Stimulated activated CD4-positive, alpha-beta T cell treated with anti-CD3 and anti-CD28 coated beads, Interleukin-1b, Interleukin-23, amount 100 ng/mL, for 1 hour (primary cell): ENCODE data around the gene CLEC4F.

Experiments used
- DNase-seq, 2 donors: peaks; one replicate each; pipeline ENCODE4 v3.0.0-alpha.2; 2020; ENCODE audit warnings: low read depth in 2 of 2

Gene CLEC4F

DNA sequence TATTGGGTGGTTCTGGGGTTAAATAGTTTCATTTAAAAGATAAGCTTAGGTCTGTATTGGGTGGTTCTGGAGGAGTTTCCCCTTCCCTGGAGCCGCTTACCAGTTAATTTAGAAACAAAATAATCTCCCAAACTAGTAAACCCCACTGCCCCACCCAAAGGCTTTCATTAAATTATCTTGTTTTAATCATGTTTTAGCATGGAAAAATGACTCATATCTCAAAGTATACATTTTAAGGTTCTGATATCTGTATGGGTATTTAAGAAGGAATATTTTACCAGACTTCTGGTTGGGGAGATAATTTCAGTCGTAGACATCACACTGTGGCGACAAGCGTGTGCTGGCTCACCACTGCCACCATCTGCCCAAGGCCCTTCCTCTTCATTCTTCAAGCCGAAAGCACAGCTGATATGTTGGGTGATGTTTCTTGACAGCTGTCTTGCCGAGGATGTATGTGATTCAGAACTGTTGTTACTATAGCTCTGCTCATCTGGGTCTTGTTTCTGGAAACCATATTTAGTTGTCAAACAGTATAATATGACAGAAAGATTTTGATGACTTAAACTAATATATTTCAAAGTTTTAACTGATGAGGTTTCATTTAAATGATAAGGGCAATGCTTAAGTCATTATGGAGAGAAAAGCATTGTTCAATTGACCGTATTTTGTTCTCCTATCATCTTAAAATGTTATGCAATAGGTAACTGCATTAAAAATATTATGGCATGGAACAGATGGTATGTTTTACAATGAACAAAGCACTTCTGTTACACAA, 35.1 kb downstream of the CLEC4F start:
- no peak for DNase-seq

DNA sequence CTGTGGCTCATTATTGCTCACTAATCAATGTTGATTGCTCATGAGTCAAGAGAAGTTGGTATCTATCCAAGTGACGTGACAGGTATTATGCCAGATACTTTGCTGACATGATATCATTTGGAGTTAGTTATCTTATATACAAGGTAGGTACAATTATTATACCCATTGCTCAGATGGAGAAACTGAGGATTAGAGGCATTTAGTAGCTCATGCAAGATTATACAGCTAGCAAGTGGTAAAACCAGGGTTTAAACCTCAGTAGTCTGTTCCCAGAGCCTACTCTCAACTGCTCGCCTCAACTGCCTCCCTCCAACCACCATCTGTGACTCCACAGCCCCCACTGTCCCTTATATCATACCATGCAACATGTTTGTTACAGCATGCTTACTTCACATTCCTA, 36.1 kb downstream of the CLEC4F start:
- no peak for DNase-seq

- DNase-seq: no peak
Observed at GRCh38 chr2:70779911-70780545, 40.4 kb downstream of the CLEC4F start.

DNA sequence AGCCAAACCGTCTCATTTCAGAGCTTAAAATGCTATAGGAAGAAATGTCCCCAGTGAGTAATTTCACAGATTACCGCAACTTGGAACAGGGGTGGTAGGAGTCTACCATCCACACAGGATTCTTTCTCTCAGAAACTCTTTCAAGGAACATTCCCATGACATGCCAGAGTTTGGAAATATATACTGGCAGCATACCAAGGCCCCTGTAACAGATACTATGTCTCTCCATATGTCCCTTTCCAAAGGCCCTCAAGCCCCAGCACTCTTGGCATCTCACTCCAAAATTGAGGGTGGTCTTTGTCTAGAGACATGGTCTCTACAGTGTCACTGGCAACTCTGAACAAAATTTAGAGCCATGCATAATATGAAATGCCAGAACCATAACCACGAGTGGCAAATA, 40.9 kb downstream of the CLEC4F start:
- DNase-seq: no peak

- DNase-seq: no peak
Observed at GRCh38 chr2:70778676-70779075, 41.7 kb downstream of the CLEC4F start.

DNA sequence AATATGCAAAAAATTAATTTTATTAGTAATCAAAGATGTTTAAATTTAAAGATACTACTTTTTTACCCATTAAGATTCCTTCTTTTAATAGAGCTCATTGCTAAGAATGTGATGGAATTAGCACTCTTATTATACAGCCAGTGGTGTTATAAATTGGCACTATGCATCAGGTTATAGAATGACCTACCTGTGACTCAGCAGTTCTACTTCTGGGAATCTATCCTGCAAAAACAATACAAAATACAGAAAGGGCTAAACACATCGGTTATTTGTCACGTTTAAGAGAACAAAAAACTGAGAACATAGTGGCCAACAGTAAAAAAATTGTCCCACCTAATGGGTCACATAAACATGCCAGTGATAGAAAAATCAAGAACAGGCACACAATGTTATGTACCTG, 42.9 kb downstream of the CLEC4F start:
- DNase-seq: no peak

DNA sequence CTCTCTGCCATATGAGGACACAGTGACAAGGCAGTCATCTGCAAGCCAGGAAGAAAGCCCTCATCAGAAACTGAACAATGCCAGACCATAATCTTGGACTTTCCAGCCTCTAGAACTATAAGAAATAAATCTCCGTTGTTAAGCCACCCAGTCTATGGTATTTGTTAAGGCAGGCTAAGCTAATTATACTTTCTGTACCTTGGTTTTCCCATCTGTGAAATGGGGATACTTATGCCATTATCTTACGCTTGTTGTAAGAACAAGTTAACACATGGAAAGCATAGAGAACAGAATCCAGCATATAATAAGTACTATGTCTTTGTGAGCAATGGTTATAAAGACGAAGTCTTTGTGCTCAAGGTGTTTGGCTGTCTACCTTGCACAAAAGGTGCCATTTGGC, 44.1 kb downstream of the CLEC4F start:
- no peak for DNase-seq

- no peak for DNase-seq
Observed at GRCh38 chr2:70775141-70775540, 45.3 kb downstream of the CLEC4F start.

DNA sequence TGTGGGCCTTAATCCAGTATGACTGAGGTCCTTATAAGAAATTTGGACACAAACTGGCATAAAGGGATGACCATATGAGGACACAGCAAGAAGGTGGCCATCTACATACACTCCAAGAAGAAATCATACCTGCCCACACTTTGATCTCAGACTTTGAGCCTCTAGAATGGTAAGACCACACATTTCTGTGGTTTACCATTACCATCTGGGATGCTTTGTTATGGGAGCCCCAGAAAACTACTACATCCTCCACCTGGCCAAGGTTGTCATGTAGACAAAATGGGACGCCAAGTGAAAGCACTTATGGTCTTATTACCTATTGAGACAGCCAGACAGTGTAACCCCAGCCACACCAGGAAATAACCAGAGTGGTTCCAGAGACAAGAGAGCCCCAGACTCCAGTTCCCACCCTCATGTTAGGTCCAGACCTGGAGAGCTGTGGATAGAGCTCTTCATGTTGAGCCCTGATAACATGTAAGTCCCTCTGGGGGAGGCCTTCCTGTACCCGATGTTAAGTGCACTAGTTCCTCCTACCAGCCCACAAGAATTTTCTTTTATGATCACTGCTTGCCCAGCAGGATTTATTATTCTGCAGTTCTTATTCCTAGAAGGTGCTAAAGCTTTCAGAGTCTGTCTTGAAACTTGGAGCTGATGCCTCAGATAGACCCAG, 47.8 kb downstream of the CLEC4F start:
- no peak for DNase-seq

- DNase-seq: no peak
Observed at GRCh38 chr2:70771446-70771845, 49.0 kb downstream of the CLEC4F start.

- DNase-seq: no peak
Observed at GRCh38 chr2:70769450-70769849, 50.9 kb downstream of the CLEC4F start.

- DNase-seq: no peak
Observed at GRCh38 chr2:70768590-70769085, 51.8 kb downstream of the CLEC4F start.

DNA sequence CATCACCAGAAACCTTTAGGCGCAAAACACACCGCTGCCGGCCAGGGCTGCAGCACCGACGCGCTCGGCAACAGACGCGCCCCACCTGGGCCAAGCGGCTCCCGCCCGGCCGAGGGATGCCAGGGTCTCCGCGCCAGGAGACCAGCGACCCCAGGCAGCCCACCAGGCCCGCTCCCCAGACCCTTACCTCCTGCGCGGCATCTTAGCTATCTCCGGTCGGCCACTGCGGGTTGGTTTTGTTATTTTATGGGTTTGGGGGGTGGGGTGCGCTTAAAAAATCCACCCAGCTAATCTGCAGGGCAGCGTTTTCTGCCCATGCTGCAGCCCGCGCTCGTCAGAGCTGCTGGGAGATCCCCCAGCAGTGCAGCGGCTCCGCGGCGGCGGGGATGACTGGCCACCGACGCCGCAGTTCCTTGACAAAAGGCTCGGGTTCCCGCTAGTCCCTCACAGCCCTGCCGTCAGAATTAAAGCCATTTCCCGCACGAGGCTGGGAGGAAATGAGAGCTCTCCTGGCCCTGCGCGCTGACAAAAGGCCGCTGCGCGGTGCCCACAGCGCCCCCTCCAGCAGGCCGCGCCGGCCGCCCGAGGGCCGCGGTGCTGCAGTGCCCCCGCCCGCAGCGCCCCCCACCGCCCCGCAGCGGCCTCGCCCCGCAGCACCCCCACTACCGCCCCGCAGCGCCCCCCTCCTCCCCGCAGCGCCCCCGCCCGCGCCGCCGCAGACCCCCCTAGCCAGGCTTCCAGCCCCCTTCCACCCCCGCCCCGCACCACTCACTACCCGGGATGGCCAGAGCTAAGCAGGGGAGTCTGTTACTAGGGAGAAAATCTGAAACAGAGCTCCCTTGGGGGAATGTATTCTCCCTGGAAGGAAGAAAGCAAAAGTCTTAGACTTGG, 52.5 kb downstream of the CLEC4F start, which contains the start of gene ADD2:
Gene ADD2, minus strand, starts transcription at position 502 of the 891 bp plus-strand sequence. CDS start 61,792 bp downstream, outside the sequence.
- DNase-seq: no peak

DNA sequence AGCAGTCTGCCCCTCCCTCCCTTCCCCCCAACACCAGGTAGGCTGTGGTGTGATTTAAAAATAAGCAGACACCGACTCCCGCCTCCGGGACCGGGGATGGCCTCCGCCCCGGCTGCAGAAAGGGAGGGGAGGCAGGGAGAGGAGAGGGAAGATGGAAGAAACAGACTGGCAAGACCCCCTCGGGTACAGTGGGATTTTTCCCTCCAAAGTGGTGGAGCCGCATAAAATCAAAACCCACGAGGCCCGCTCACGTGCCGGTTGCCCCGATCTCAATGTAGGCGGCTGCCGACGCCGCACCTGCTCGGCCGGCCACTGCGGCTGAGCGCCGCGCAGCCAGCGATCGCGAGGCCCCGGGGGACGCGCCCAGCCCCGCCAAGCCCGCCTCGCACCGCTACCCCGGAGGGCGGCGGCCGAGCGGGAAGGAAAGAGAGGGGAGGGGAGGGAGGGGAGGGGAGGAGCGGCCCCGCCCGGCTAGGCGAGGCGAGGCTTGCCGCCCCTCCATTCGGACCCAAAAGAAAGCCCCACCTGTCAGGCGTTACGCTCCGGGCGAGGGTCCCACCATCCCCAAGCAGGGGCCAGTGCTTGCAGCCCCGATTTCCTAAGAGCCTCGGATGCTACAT, 53.2 kb downstream of the CLEC4F start:
- DNase-seq: no peak

DNA sequence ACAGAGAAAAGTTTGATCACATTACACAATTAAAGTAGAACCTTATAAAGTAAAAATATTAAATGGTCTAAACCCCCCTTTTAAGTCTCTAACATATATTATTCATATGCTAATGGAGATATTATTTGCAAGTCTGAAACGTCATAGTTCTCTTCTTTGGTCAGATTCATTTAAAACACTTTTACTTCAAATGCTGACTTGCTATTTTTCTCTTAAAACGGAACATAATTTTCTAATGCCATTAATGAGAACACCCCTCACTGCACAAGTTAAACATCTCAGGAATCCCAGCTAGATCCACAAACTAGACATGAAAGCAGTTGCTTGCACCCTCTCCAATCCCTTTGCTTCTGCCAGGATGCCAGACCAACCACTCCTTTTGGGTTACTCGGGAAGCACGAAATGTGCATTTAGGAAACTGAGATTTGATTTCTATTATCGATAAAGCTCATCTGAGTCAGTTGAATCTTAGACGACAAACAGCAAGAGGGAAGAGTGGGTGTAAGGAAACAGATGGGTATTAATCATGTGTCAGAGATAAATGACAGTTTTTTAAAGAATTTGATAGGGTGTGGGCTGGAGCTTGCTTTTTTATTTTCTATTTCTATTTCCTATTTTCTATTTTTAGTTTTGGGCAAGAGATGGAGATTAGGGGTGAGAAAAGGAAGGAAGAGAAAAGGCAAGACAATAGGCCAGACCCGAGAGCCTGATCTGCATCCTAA, 53.9 kb downstream of the CLEC4F start:
- DNase-seq: no peak

GRCh38 chr2:70765507-70765906, 54.9 kb downstream of the CLEC4F start:
- DNase-seq: no peak

GRCh38 chr2:70759446-70759845, 61.0 kb downstream of the CLEC4F start:
- DNase-seq: no peak
